Stimulated activated CD4-positive, alpha-beta T cell treated with anti-CD3 and anti-CD28 coated beads, Interleukin-12 subunit alpha, Interleukin-12 subunit beta, amount 100 ng/mL, for 24 hours (primary cell): ENCODE measurements around the gene ACACA.

Experiments used
- DNase-seq, 2 experiments: peaks; one replicate each; pipeline ENCODE4 v3.0.0-alpha.2; 2020; ENCODE audit warnings: low read depth in 2 of 2

The ACACA gene

DNA sequence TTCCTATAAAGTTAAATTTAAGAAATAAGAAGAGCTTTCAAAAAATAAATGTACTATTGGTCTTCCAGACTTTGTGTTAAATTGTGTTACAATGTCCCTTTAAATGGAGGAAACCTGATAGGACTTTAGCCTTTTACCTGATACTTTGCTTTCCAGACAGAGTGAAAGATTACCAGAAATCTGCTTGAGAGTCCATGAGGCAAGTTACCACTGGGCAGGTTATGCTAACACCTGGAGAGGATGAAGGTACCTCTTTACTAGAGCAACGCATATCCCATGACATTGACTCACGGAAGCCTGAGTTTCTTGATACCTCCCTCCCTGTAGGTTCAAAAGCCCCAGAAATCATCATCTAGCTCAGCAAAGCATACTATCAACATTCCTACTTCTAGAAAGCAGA lies 174.7 kb downstream of the ACACA start:
- DNase-seq = no peak

GRCh38 chr17:37230633-37231032 lies 176.0 kb downstream of the ACACA start:
- no peak for DNase-seq

DNA sequence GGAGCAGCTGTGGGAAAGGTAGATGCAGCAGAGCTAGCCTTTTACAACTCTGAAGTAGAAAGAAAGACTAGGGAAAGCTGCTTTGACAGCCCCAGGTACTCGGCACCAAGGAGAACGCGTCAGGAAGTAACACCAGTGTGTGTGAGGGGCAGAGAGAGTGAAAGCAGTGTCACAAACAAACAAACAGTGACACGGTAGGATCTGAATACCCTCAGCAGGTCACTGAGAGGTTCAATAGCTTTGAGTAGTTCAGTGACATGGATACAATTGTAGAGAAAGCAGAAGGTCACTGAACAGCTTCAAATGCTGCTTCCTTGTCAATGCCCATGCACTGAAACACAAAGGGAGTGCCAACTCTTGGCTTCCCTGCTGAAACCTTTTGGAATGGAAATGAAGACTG lies 181.2 kb downstream of the ACACA start:
- DNase-seq = no peak

- DNase-seq = no peak
Measured at GRCh38 chr17:37221865-37222264, 184.8 kb downstream of the ACACA start.

DNA sequence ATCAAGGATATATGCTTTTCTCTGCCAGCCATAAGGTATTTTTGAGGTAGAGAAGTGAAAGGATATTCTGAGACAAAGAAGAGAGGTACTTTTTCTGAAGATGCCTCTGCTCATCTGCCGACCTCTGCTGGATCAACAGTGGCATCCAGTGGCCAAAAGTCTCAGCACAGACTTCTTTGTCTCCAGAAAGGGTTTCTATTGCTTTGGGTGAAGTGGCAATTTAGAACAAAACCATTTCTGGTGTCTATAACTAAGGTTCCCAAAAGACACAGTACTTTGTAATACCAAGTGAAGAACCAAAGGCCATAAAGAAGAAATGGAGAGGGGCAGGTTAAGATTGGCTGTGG lies 186.1 kb downstream of the ACACA start:
- no peak for DNase-seq

DNA sequence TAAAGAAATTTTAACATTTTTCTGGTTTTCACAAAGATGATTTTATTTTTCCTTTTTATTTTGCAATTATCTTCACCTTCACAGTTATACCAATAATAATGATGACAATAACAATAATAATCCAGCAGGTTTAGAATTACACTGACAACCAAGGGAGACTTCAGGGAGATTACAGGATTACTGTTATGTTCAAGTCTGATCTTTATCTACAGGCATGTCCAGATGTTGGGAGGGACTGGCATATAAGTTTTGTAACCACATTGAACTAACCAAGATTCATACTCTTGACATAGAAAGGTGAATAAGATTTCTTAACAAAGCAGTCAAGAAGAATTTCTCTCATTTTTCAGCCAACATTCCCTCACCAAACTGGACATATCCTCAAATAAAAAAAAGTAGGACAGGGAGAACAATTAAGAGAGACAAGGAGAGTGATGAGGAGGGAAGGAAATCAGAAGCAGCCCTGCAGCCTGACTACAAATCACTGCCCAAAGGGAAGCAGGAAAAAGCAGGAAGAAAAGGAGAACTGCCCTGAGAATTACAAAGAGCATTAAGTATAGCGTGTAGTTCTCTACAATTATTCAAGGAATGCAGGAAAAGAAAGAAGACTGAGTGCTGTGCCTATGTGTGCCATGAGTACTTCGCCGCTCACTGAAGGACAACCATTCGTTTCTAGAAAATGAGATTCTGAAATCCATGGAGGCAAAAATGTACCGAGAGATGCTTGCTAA lies 186.6 kb downstream of the ACACA start:
- DNase-seq = no peak

DNA sequence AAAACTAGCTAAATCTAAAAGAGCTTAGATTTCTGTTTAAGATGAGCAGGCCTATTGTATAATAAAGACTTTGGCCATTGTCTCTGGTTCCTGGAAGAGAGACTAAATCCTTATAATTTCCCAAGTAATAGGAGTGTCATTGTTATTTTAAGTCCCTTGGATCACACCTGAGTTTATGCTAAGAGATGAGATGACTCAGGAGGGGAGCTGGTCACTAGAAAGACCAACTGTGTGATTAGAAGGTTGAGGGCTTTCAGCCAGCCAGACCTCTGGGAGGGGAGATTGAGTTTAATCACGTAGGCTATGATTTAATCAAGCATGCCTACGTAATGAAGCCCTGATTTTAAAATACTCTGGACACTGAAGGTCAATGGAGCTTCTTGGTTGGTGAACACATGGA lies 187.8 kb downstream of the ACACA start:
- no peak for DNase-seq

DNA sequence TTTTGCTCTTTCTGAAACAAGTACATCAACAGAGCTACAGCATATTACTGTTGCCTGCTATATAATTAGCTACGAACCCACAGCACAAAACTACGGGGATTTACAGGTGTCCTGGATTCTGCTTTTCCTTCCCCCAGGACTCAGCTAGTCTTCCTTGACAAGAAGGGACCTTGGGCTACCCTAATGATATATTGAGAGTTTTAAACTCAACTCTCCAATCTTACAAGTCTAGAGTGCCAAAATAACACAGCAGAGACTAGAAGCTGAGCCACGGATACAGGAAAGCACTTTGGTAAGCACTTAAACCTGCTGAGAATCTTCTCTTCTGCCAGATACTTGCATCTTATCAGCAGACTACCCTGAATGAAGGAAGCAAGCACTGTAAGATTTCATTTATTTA lies 192.2 kb downstream of the ACACA start:
- no peak for DNase-seq

- no peak for DNase-seq
Measured at GRCh38 chr17:37213927-37214326, 192.7 kb downstream of the ACACA start.

DNA sequence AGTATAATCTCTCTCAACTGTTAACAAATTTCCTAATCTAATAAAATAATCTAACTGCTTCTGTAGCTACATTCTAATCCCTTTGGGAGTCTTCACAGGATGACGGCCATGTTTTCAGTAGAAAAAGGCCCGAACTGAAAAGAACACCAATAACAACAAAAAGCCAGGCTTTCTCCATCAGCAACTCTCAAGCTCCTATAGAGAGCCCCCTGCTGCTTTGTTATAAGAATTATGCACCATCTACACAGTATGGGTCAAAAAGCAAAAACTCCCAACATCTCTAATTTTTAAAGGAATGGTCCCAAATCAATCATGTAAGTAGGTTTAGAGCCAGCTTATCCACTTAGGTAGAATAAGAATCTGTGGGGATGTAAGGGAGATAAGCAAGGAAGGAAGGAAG lies 194.5 kb downstream of the ACACA start:
- no peak for DNase-seq

DNA sequence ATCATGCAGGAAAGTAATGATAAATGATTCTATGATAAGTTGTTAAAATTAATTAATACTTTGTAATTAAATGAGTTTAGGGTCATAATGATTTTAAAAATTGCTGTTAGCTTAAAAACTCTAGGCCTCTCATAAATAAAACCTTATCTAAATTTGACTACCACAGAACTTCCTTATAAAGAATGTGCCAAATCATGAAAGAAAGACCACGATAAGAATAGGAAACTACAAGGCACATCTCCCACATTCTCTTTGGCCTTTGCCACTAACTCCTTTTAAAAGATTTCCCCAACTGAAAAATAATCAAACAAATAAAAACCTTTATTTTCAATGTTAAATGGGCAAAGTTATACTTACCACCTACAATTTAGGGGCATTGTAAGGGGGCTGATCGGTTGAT lies 195.5 kb downstream of the ACACA start:
- DNase-seq = no peak

- no peak for DNase-seq
Measured at GRCh38 chr17:37207103-37207502, 199.5 kb downstream of the ACACA start.

GRCh38 chr17:37206299-37206698 lies 200.3 kb downstream of the ACACA start:
- no peak for DNase-seq

DNA sequence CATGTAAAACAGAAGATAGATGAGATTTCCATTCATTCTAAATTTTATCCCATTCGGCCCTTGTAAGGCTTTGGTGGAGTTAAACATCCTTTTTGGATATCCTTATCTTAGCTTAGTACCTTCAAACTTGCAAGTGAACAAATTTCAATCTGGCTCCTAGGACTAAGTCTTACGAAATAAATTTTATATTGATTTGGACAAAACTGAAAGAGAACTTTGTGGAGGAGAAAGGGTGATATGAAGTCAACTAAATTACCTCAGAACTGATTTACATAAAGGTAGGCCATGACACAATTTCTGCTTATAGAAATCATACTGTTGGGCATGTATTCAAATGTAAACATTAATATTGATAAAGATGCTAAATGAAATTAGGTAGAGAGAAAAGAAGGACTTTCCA lies 206.1 kb downstream of the ACACA start:
- DNase-seq = no peak

- DNase-seq = no peak
Measured at GRCh38 chr17:37197336-37197735, 209.3 kb downstream of the ACACA start.

GRCh38 chr17:37194208-37194607 lies 212.4 kb downstream of the ACACA start:
- no peak for DNase-seq

DNA sequence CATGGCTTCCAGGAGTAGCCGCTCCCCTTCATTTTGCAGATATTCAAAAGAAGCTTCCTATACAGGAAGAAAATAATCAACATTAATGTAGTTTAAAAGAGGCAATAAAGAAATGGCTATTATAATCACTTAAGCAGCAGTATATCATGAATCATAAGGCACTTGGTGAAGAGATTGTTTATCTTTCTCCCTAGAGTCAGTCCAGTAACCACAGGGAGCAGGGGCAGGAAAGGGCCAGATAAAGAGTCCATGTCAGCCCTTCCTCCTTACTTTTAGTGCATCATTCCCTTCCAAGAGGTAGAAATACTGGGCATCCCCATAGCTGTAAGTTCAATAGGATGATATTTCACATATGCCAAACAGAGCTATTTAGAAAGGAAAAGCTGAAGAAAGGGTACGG lies 215.4 kb downstream of the ACACA start:
- no peak for DNase-seq

- DNase-seq = no peak
Measured at GRCh38 chr17:37190493-37190892, 216.1 kb downstream of the ACACA start.

- no peak for DNase-seq
Measured at GRCh38 chr17:37188157-37188556, 218.5 kb downstream of the ACACA start.

GRCh38 chr17:37187262-37187661 lies 219.4 kb downstream of the ACACA start:
- no peak for DNase-seq

DNA sequence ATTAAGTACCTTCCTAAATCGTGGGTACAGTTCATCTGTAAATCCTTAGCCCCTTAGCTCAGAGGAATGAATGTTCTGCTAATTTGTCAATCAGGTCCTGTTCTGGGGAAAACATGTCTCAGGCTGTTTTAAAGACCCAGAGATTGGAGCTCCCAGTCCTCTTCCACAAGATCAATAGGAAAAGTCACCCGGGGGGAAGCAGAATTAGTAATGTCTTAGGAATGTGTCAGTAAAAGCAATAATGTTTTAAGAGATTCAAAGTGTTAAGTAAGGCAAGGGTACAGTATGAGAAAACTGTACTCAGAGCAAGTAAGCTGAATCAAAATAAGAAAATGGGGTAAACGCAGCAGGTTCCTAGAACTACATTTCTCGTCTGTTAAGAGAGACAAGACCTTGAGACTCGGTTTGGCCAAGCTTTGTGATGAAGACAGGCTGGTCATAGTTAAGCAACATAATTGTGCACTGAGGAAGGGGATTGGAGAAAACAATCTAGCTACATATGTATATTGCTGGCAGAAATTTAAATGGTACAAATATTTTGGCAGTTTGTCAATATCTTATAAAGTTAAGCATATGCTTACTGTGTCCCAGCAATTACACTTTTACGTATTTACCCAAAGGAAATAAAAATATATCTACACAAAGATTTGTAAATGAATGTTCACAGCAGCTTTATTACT lies 223.7 kb downstream of the ACACA start:
- DNase-seq = no peak

DNA sequence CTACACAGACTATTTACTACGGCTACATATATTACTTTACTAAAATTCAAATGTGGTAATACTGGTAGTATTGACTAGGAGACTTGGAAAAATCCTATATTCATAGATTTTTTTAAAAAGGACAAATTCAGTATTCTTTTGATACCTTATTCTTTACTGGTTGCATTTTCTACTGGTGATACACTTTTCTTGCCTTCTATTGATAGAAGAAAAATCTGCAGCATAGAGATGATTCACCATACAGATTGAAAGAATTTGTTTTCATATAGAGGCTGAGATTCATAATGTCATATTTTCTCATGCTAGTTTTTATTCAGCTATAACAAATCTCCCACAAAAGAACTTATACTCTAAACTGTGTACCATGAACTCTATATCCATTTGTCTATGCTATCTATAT lies 226.3 kb downstream of the ACACA start:
- no peak for DNase-seq

GRCh38 chr17:37179893-37180292 lies 226.7 kb downstream of the ACACA start:
- no peak for DNase-seq
